ENCODE results near the gene ZNF609.

ZNF609 gene

DNA sequence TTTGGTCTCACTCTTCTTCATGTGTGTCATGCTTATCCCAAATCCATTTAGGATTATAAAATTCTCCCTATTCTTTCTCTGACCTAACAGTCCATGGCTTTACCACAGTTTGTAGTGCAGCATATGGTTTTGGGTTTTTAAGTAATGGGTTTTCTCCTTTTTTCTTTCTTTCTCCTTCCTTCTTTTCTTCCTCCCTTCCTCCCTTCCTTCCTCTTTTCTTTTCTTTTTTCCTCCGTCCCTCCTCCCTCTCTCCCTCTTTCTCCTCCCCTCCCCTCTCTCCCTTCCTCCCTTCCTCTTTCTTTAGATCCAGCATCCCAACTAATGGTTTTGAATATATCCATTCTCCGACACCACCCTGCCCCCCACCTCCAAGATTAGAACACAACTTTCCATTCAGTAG is 196.1 kb downstream of the ZNF609 start:
- DNase-seq (ENCODE audit: low spot score): no peak

DNA sequence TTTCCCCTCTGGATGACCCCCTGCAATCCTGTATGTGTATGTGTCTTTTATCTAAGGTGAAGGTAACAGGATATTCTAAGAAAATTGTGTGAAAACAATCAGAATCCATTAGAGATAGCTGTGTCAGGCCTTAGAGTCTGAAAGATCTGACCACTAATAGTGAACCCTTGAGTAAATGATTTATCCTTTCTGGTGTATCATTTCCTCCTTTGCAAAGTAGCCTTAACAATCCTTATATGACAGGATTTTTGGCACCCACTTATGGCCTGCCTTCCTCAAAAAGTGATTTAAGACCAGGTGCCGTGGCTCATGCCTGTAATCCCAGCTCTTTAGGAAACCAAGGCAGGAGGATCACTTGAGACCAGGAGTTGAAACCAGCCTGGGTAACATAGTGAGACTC is 204.8 kb downstream of the ZNF609 start:
- no peak for DNase-seq (ENCODE audit: low spot score)

- no peak for DNase-seq (ENCODE audit: low spot score)
Measured at GRCh38 chr15:64667736-64668161, 207.4 kb downstream of the ZNF609 start.

- no peak for DNase-seq (ENCODE audit: low spot score)
Measured at GRCh38 chr15:64673866-64674265, 213.5 kb downstream of the ZNF609 start.

GRCh38 chr15:64678126-64678819 is 217.9 kb downstream of the ZNF609 start:
- no peak for DNase-seq (ENCODE audit: low spot score)

- DNase-seq (ENCODE audit: low spot score): no peak
Measured at GRCh38 chr15:64680097-64680496, 219.7 kb downstream of the ZNF609 start.

GRCh38 chr15:64681424-64682024 is 221.1 kb downstream of the ZNF609 start:
- DNase-seq (ENCODE audit: low spot score): peak; percentile 89

- DNase-seq (ENCODE audit: low spot score): no peak
Measured at GRCh38 chr15:64682255-64682654, 221.9 kb downstream of the ZNF609 start.

DNA sequence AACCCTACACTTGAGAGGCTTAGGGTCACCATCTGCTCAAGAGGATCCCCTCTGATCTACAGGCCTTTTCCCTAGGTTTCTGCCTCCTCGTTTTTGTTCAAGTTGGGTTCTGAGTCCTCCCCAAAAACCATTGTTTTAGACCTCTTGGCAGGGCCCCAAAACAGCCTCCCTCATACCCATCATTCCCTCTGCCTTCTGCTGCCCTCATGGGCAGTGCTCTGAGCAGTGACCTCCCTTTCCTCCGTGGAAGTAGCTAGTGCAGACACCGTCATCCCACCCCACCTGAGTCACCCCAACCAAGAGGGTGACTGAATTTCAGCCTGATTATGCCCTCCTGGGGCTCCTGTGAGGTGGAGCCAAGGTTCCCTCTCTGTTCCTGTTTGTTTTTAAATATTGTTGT is 223.0 kb downstream of the ZNF609 start:
- no peak for DNase-seq (ENCODE audit: low spot score)

- no peak for DNase-seq (ENCODE audit: low spot score)
Measured at GRCh38 chr15:64685230-64685888, 225.0 kb downstream of the ZNF609 start.

DNA sequence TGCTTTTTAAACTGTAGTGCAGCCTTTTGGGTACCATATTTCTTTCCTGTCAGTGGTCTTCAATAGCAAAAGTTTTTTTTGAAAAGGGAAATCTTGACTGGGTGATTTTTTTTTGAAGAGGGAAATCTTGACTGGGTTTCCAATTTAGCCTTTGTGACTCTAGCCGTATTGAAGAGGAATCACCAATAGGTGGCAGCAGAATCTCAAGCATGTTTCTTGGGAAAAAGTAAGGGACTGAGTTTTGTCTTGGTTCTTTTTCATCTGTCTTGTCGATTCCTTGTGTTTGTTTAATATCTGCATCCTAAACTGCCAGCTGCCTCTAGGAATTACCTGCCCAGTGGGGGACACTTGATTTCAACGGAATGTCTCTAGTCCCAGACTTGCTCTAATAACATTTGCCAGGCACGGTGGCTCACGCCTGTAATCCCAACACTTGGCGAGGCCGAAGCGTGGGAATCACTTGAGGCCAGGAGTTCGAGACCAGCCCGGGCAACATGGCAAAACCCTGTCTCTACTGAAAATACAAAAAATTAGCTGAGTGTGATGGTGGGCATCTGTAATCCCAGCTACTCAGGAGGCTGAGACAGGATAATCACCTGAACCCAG is 225.9 kb downstream of the ZNF609 start:
- peak; percentile 39 for DNase-seq (ENCODE audit: low spot score)

- DNase-seq (ENCODE audit: low spot score): no peak
Measured at GRCh38 chr15:64687172-64687571, 226.8 kb downstream of the ZNF609 start.

DNA sequence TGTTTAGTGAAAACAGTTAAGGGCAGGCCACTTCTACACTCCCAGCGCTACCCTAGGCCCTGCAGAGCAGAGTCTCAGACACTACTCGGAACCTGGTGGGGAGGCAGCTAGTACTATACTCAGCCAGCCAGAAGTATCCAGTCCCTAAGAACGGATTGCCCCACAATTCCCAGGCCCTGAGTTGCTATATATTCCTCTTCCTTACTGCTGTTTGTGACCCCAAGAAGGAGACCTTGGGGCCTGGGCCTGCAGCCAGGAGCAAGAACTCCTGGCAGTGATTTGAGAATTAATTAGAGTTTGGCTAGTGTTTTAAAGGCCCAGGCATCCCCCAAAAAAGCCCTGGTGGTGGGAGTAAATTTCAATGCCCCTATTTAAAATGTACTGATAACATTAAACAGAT is 227.3 kb downstream of the ZNF609 start:
- DNase-seq (ENCODE audit: low spot score): no peak

GRCh38 chr15:64688770-64689169 is 228.4 kb downstream of the ZNF609 start:
- no peak for DNase-seq (ENCODE audit: low spot score)

- no peak for DNase-seq (ENCODE audit: low spot score)
Measured at GRCh38 chr15:64690008-64690407, 229.6 kb downstream of the ZNF609 start.

GRCh38 chr15:64690578-64691296 is 230.4 kb downstream of the ZNF609 start:
- DNase-seq (ENCODE audit: low spot score): no peak

GRCh38 chr15:64691896-64692565 is 231.7 kb downstream of the ZNF609 start:
- DNase-seq (ENCODE audit: low spot score): no peak

GRCh38 chr15:64693134-64693533 is 232.8 kb downstream of the ZNF609 start:
- DNase-seq (ENCODE audit: low spot score): peak; percentile 28

DNA sequence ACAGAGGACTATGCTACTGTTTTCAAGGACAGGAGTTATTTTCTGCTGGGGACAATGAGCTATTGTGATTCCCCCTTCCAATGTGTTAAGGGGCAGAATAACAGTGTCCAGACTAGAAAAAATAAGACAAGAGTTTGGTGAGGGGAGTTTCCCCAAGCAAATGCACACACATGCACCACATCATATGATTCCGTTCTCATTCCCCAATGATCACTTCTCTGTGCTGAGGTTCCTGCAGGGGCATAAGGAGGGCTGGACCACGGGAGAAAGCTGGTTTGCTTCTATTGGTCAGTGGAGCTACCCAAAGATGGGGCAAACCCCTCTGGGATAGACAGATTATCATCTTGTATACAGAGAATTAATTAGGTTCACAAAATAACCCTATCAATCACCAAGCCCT is 234.4 kb downstream of the ZNF609 start:
- DNase-seq (ENCODE audit: low spot score): no peak

DNA sequence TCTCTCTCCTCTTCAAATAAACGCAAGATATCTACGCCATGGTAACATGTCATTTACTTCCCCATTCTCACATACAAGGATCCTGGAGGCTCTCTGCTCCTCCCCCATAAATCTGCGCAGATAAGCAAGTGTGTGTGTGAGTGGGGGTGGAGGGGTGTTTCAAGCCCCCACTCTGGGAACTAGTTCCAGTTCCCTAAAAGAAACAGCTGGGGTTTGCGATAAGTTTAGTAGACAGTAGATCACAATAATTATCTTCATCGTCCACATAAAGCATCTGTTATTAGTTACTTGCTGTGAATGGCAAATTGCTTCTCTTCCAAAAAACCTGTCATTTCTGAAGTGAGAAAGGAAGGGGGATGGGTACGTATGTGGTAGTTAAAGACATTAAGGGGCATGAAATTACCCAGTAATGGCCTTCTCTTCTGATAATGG is 235.2 kb downstream of the ZNF609 start:
- DNase-seq (ENCODE audit: low spot score): no peak

DNA sequence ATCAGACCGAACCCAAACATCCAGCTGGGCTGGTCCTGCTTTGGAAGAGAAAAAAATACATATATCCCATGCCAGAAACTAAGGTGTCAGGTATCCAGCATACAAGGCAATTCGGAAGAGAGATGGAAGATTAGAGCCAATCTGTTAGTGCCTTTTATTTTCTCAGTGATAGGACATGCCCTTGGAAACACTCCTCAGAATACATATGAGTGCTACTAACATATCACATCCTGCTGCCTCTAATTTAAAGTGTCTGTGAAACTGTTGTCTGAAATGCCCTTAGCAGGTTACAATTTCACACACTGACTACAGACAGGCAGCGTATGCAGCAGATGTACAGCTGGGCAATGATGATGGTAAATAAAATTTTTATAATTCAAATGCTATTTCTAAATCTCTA is 236.1 kb downstream of the ZNF609 start:
- no peak for DNase-seq (ENCODE audit: low spot score)

- DNase-seq (ENCODE audit: low spot score): no peak
Measured at GRCh38 chr15:64697911-64698369, 237.6 kb downstream of the ZNF609 start.

Data from HuH-7.5 (cell line).